HEK293 (cell line): ENCODE data around the gene OR1M1.

Source experiments
- CTCF ChIA-PET: fragments of 350-600 bp; formaldehyde crosslinking; extraction: SDS; loops from one replicate; lab custom pipeline; 2021; ENCODE audit warnings: antibody characterized with exemption; lab: Yijun Ruan, JAX
- POLR2A ChIA-PET: fragments of 300-600 bp; formaldehyde crosslinking; extraction: SDS; loops from one replicate; lab custom pipeline; 2020; ENCODE audit warnings: antibody characterized with exemption, inconsistent platforms; lab: Yijun Ruan, JAX
- H3K27ac ChIP-seq: fragments of 200-500 bp; sonication (Bioruptor generic); 2 replicates; pipeline ENCODE4 v1.5.1; 2014; ENCODE audit warnings: low read depth, low read length, control low read depth, inconsistent platforms; ENCODE audit errors: extremely low read depth
- H3K36me3 ChIP-seq, 2 experiments: fragments of 200-500 bp in 1 of 2; sonication (Bioruptor generic) in 1 of 2; 1 replicate in 1 of 2; 2 replicates in 1 of 2; pipeline ENCODE4 v1.5.1; 2014 to 2017; ENCODE audit warnings: inconsistent platforms in 2 of 2, low read length in 2 of 2; ENCODE audit not compliant: control insufficient read depth in 2 of 2, insufficient read depth in 1 of 2
- H3K4me1 ChIP-seq: fragments of 200-500 bp; sonication (Bioruptor generic); 2 replicates; pipeline ENCODE4 v1.5.1; 2014; ENCODE audit warnings: mild to moderate bottlenecking, low read length, inconsistent platforms; ENCODE audit not compliant: control insufficient read depth, insufficient read depth
- H3K4me3 ChIP-seq: 2 replicates; pipeline ENCODE4 v1.5.1; 2011; ENCODE audit warnings: low read depth, mild to moderate bottlenecking, control low read depth, low read length, moderate library complexity
- H3K9me3 ChIP-seq: fragments of 200-500 bp; sonication (Bioruptor generic); 2 replicates; pipeline ENCODE4 v1.5.1; 2014; ENCODE audit warnings: low read depth, low read length, inconsistent platforms; ENCODE audit not compliant: control insufficient read depth, insufficient read depth
- GLIS1 ChIP-seq: fragments of 450-650 bp; formaldehyde crosslinking; IDR thresholded peaks from 2 replicates; pipeline ENCODE4 v1.5.1; 2016; ENCODE audit warnings: missing biosample characterization, missing genetic modification characterization
- OVOL3 ChIP-seq: fragments of 450-650 bp; formaldehyde crosslinking; IDR thresholded peaks from 2 replicates; pipeline ENCODE4 v1.5.1; 2016; ENCODE audit warnings: missing biosample characterization, missing genetic modification characterization
- SETDB1 ChIP-seq: IDR thresholded peaks from one replicate; pipeline ENCODE4 v1.6.1; 2017; ENCODE audit warnings: mild to moderate bottlenecking, low read length, moderate library complexity, mixed read lengths; ENCODE audit not compliant: insufficient read length
- SP7 ChIP-seq: fragments of 450-650 bp; formaldehyde crosslinking; IDR thresholded peaks from 2 replicates; pipeline ENCODE4 v1.5.1; 2016; ENCODE audit warnings: missing biosample characterization, missing genetic modification characterization
- ZBTB21 ChIP-seq: fragments of 450-650 bp; formaldehyde crosslinking; IDR thresholded peaks from 2 replicates; pipeline ENCODE4 v1.5.1; 2017; ENCODE audit warnings: missing biosample characterization, missing genetic modification characterization
- ZNF184 ChIP-seq: fragments of 450-650 bp; IDR thresholded peaks from 2 replicates; pipeline ENCODE4 v1.5.1; 2018; ENCODE audit warnings: missing biosample characterization, mild to moderate bottlenecking, missing genetic modification characterization
- ZNF214 ChIP-seq: fragments of 450-650 bp; formaldehyde crosslinking; IDR thresholded peaks from 2 replicates; pipeline ENCODE4 v1.5.1; 2017; ENCODE audit warnings: missing biosample characterization, mild to moderate bottlenecking, missing genetic modification characterization, borderline replicate concordance
- ZNF23 ChIP-seq: fragments of 450-650 bp; formaldehyde crosslinking; IDR thresholded peaks from 2 replicates; pipeline ENCODE4 v1.5.1; 2016; ENCODE audit warnings: missing biosample characterization, missing genetic modification characterization, borderline replicate concordance
- ZNF302 ChIP-seq: fragments of 450-650 bp; formaldehyde crosslinking; IDR thresholded peaks from 2 replicates; pipeline ENCODE4 v1.5.1; 2016; ENCODE audit warnings: missing biosample characterization, missing genetic modification characterization, low read depth
- ZNF311 ChIP-seq: fragments of 450-650 bp; formaldehyde crosslinking; IDR thresholded peaks from 2 replicates; pipeline ENCODE4 v1.5.1; 2017; ENCODE audit warnings: missing biosample characterization, missing genetic modification characterization, borderline replicate concordance
- ZNF354C ChIP-seq: fragments of 450-650 bp; formaldehyde crosslinking; IDR thresholded peaks from 2 replicates; pipeline ENCODE4 v1.5.1; 2016; ENCODE audit warnings: missing biosample characterization, missing genetic modification characterization, low read depth, borderline replicate concordance
- ZNF48 ChIP-seq: fragments of 450-650 bp; formaldehyde crosslinking; IDR thresholded peaks from 2 replicates; pipeline ENCODE4 v1.5.1; 2016; ENCODE audit warnings: missing biosample characterization, missing genetic modification characterization
- ZNF529 ChIP-seq: fragments of 450-650 bp; formaldehyde crosslinking; IDR thresholded peaks from 2 replicates; pipeline ENCODE4 v1.5.1; 2017; ENCODE audit warnings: missing genetic modification characterization, missing biosample characterization; ENCODE audit not compliant: insufficient replicate concordance
- ZNF555 ChIP-seq: fragments of 450-650 bp; formaldehyde crosslinking; conservative IDR thresholded peaks from 2 replicates; pipeline ENCODE4 v1.5.1; 2017; ENCODE audit warnings: missing biosample characterization, mild to moderate bottlenecking, missing genetic modification characterization, inconsistent platforms
- ZNF560 ChIP-seq: fragments of 450-650 bp; formaldehyde crosslinking; IDR thresholded peaks from 2 replicates; pipeline ENCODE4 v1.5.1; 2017; ENCODE audit warnings: missing biosample characterization, missing genetic modification characterization, borderline replicate concordance
- ZNF596 ChIP-seq: fragments of 450-650 bp; IDR thresholded peaks from 2 replicates; pipeline ENCODE4 v1.5.0; 2018; ENCODE audit warnings: missing biosample characterization, mild to moderate bottlenecking, missing genetic modification characterization, moderate library complexity
- ZNF621 ChIP-seq: fragments of 450-650 bp; formaldehyde crosslinking; IDR thresholded peaks from 2 replicates; pipeline ENCODE4 v1.5.1; 2017; ENCODE audit warnings: missing biosample characterization, missing genetic modification characterization
- ZNF626 ChIP-seq: fragments of 450-650 bp; sonication (Bioruptor Pico); formaldehyde crosslinking; IDR thresholded peaks from 2 replicates; pipeline ENCODE4 v1.5.1; 2018; ENCODE audit warnings: missing biosample characterization, missing genetic modification characterization, inconsistent platforms
- TF ChIP-seq, protein P1 (sequence below): sonication (generic); formaldehyde crosslinking; IDR thresholded peaks from 2 replicates; pipeline ENCODE4 v1.8.1; 2022; ENCODE audit warnings: mild to moderate bottlenecking, moderate library complexity, missing genetic modification reagents
- TF ChIP-seq, protein P2 (sequence below): IDR thresholded peaks from 2 replicates; pipeline ENCODE4 v1.6.1; 2011; ENCODE audit warnings: mild to moderate bottlenecking, low read depth, low read length, borderline replicate concordance
- TF ChIP-seq, protein P3 (sequence below): fragments of 450-650 bp; formaldehyde crosslinking; IDR thresholded peaks from 2 replicates; pipeline ENCODE4 v1.5.1; 2016; ENCODE audit warnings: missing biosample characterization, missing genetic modification characterization

The OR1M1 gene

DNA sequence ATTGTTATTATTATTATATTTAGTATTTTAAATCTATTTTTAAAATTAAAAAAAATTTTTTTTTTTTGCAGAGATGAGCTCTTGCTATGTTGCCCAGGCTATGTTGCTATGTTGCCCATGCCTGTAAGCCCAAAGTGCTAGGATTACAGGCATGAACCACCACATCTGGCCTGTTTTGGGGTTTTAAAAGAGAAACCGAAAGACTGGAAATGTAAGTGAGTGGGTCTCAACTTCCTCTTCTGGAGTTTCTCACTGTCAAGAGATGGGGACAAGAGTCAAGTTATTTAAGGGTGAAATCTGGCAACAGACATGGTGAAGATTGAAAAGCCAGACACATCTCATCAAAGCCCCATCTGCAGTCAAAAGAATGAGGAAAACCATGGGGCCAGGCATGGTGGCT lies 44.1 kb downstream of the OR1M1 start (continued):
- TF ChIP-seq ZBTB21 = no peak
- TF ChIP-seq, protein P1, sequence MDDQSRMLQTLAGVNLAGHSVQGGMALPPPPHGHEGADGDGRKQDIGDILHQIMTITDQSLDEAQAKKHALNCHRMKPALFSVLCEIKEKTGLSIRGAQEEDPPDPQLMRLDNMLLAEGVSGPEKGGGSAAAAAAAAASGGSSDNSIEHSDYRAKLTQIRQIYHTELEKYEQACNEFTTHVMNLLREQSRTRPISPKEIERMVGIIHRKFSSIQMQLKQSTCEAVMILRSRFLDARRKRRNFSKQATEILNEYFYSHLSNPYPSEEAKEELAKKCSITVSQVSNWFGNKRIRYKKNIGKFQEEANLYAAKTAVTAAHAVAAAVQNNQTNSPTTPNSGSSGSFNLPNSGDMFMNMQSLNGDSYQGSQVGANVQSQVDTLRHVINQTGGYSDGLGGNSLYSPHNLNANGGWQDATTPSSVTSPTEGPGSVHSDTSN (CRISPR knock-in tag) = no peak

GRCh38 chr19:9132422-9132821 lies 45.6 kb downstream of the OR1M1 start:
- H3K36me3 ChIP-seq = no peaks in the 10 kb centered on the region
- TF ChIP-seq, protein P2, sequence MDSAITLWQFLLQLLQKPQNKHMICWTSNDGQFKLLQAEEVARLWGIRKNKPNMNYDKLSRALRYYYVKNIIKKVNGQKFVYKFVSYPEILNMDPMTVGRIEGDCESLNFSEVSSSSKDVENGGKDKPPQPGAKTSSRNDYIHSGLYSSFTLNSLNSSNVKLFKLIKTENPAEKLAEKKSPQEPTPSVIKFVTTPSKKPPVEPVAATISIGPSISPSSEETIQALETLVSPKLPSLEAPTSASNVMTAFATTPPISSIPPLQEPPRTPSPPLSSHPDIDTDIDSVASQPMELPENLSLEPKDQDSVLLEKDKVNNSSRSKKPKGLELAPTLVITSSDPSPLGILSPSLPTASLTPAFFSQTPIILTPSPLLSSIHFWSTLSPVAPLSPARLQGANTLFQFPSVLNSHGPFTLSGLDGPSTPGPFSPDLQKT = no peak
- no peak for TF ChIP-seq ZNF560 (tag by site-specific recombination)
- TF ChIP-seq ZNF48 (tag by site-specific recombination) = no peak
- TF ChIP-seq SETDB1 = no peak
- no peak for TF ChIP-seq ZNF184 (tag by site-specific recombination)
- no peak for TF ChIP-seq ZNF626 (tag by site-specific recombination)
- no peak for TF ChIP-seq ZNF302 (tag by site-specific recombination)
- no peak for TF ChIP-seq GLIS1
- no peak for TF ChIP-seq OVOL3 (tag by site-specific recombination)
- no peak for TF ChIP-seq SP7 (tag by site-specific recombination)
- no peak for TF ChIP-seq ZNF23 (tag by site-specific recombination)
- TF ChIP-seq, protein P3, sequence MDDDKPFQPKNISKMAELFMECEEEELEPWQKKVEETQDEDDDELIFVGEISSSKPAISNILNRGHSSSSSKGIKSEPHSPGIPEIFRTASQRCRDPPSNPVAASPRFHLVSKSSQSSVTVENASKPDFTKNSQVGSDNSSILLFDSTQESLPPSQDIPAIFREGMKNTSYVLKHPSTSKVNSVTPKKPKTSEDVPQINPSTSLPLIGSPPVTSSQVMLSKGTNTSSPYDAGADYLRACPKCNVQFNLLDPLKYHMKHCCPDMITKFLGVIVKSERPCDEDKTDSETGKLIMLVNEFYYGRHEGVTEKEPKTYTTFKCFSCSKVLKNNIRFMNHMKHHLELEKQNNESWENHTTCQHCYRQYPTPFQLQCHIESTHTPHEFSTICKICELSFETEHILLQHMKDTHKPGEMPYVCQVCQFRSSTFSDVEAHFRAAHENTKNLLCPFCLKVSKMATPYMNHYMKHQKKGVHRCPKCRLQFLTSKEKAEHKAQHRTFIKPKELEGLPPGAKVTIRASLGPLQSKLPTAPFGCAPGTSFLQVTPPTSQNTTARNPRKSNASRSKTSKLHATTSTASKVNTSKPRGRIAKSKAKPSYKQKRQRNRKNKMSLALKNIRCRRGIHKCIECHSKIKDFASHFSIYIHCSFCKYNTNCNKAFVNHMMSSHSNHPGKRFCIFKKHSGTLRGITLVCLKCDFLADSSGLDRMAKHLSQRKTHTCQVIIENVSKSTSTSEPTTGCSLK = no peak
- no peak for TF ChIP-seq ZNF621 (tag by site-specific recombination)
- no peak for TF ChIP-seq ZNF354C
- no peak for TF ChIP-seq ZNF311 (tag by site-specific recombination)
- TF ChIP-seq ZNF596 (tag by site-specific recombination) = no peak
- TF ChIP-seq ZNF555 (tag by site-specific recombination) = no peak
- TF ChIP-seq ZNF529 (tag by site-specific recombination) = no peak
- no peak for TF ChIP-seq ZNF214 (tag by site-specific recombination)
- TF ChIP-seq, all 188 proteins: peak for 0
- CTCF ChIA-PET = interaction anchor here (0.9 to 1.4 kb wide), 2 partner anchors 11 to 476 kb away, joined by 3 read pairs; no protein-coding TSS in a partner anchor
- H3K4me1 ChIP-seq = no peaks in the 10 kb centered on the region
- POLR2A ChIA-PET = interaction anchor here (0.6 to 0.7 kb wide), 2 partner anchors 74 to 475 kb away, joined by 3 to 5 read pairs; no protein-coding TSS in a partner anchor
- no peak overlapping the region for H3K4me3 ChIP-seq
- no peaks in the 10 kb centered on the region for H3K9me3 ChIP-seq
- H3K27ac ChIP-seq = no peak overlapping the region
